Measurements from ENCODE around the gene PTMA. TPM values are rescaled to one million over a fixed set of nuclear protein-coding genes. Genes with fewer than 3 reads are reported as not detected.
A peak's percentile ranks its signal among the peaks of the same experiment; 100 is the strongest.

The PTMA gene
- total RNA-seq, 1 donor from 2014 or later = 1,016 TPM

DNA sequence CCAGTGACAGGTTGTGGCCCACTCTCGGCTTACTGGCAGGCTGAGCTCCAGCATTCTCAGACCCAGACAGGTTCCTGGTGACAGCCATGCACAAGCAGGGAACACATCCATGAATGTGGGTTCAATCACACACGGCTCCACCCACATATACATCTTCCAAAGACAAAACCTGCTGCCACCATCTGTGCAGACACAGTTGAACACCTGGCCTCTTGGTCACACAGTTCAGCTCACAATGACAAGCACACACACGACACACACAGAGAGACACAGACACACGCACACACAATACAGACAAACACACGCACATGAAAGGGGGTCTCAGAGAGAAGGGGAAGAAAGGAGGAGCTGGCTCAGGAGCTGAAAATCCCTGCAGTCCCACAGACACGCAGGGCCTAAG, 32.1 kb upstream of the PTMA start:
- DNase-seq (ENCODE audit: low spot score) = no peak

DNA sequence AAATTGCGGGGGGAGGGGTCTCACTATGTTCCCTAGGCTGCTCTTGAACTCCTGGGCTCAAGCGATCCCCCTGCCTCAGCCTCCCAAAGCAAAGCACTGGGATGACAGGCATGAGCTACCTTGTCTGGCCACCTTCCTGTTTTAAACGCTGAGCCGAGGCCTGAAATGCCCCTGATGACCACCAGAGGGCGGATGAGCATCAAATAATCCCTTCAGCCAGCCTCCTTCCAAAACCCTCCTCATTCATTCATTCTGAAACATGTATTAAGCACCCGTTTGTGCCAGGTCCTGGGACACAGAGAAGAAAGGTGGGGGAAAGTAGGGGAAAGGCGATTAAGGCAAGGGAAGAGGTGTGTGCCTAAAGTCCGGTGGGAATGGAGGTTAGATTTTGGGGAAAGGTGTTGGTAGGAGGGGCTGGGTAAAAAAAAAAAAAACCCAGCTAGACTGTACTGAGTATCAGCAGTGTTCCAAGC, 30.7 kb upstream of the PTMA start:
- peak; percentile 90 for DNase-seq (ENCODE audit: low spot score)

GRCh38 chr2:231679908-231680284, 28.4 kb upstream of the PTMA start:
- DNase-seq (ENCODE audit: low spot score) = no peak

DNA sequence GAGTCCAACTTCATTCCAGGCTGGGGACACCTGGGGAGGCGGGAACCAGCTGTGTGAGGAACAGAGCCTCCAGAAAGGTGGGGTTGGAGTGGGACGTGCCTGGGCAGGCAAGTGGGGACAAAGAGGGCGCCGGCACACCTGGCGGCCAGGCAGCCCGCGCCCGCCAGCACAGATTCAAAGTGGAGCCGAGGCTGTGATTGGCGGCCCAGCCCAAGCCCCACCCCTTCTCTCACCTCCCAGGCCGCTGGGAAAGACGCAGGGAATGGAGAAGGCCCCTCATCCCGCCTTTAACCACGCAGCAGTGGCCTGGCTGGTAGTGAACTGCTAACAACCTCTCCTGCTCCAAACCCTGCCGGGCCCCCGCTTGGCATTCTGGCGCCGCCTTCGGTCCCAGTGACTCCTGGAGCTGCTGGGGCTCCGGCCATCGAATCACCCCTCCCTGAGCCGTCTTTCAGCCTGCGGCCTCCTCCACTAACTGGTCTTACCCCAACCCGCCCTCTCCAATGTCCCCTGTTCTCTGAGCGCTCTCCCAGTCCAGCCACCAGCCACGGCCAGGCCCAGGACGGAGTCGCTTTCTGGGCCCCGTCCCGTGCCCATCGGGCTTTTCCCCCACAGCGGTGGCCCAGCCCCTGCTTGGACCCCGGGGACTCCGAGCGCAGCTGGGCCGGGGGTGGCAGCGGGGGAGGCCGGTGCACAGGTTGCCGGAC, 27.9 kb upstream of the PTMA start:
- DNase-seq (ENCODE audit: low spot score) = no peak

DNA sequence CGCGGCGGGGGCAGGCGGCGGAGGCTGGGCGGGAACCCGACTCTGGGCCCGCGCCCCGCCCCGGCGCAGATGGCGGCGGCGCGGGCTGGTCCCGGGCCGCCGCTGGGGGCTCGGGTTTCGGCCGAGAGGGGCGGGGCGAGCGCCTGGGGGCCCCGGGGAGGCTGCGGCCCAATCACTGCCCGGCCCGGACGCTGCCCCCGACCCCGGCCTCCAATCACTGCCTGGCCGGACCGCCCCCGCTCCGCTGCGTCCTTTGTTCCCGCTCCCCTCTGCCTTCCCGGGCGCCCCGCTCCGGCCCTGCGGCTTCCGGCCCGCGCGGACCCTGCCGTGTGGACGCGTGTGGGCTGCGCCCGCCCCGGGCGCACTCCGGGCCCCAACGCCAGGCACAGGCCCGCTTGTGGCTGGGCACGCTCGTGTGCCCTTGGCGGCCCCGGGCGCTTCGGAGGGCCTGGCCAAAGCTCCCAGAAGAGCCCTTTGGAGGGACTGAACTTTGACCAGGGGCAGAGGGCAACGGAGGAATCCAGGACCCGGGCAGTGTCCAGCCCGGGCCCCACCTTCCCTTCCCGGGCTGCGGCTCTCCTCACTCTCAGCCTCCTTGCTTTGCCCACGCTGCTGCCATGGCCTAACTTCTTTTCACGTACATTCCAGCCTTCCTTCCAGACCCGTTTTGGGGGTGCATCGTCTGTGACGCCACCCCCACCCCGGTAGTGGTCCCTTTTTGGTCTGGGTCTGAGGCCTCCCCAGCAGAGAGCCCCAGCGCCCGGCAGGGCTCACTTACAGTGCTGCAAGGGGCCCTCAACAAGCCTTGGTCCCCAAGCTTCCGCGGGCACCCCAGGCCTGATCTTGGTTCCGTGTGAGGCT, 27.1 kb upstream of the PTMA start:
- DNase-seq (ENCODE audit: low spot score) = peak; percentile 83

GRCh38 chr2:231682603-231683291, 25.6 kb upstream of the PTMA start:
- no peak for DNase-seq (ENCODE audit: low spot score)

DNA sequence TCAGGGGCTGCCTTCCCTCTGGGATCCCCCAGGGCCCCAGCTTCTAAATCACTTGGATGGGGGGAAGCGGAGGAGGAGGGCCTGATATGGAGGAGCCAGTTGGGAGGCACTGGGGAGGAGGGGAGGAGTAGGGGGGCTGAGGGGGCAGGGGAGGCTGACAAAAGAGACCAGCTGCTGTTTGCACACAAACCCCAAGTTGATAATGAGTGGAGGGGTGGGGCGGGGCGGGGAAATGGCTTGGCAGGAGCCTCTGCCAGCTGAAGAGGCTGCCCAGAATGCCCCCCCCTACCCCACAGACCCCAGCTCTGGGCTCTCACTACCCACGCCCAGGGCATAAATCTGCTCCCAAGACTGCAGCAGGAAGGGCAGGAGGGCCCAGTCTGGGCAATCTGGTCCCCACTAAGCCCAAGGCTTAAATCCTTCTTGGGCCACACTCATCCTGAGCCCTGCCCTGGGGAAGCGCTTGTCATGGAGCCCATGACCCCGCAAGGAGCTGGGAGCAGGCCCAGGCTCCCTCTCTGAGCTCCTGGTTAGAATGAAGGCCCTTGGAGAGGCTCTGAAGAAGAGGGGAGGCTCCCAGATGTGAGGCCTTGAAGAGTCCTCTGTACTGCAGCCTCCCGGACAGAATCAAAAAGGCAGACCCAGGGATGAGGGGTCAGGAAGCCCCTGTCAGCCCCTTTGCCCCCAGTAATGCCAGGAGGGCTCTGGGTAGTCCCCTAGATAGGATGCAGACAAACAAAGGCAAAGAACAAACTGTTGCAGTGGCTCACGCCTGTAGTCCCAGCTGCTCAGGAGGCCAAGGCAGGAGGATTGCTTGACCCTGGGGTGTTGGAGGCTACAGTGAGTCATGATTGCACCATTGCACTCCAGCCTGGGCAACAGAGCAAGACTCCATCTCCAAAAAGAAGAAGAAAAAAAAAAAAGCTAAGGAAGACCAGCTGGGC, 24.8 kb upstream of the PTMA start:
- DNase-seq (ENCODE audit: low spot score) = no peak

- DNase-seq (ENCODE audit: low spot score) = no peak
Observed at GRCh38 chr2:231684314-231685223, 23.8 kb upstream of the PTMA start.

DNA sequence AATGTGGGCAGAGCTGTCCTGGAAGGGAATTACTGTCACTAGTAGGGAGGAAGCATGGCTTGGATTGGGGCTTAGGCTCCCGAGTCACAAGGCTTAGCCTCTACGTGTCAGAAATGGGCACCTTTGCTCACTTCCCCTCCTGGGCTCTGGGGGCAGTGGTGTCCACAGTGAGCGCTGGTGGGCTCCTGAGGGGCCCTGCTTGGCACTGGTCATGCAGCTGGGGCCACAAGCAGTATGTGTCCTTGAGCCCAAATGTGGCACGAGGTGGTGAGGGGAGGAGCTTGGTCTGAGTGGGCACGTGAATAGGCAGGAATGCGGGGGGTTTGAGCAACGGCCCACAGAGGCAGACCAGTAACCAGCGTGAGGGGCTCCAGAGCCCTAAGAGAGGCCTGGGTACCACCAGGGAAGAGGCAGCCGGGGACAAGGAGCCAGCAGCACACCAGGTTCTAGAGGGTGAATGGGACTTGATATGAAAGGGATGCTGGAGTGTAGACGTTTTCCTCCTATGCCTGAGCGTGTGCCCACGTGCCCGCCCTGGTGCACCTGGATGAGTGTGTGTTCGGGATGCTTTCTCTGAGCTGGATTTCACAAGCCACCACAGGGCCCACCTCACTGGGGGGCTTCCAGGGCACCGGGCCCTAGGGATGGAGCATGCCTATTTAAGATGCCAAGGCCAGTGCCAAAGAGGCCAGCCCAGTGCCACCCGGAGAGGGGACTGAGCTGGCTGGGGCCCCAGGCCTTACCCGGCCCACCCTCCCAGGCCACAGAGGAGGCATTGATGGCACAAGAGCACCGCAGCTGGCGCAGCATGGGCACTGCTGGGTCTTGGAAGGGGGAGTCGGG, 22.8 kb upstream of the PTMA start:
- no peak for DNase-seq (ENCODE audit: low spot score)

GRCh38 chr2:231686192-231687100, 21.9 kb upstream of the PTMA start:
- no peak for DNase-seq (ENCODE audit: low spot score)

DNA sequence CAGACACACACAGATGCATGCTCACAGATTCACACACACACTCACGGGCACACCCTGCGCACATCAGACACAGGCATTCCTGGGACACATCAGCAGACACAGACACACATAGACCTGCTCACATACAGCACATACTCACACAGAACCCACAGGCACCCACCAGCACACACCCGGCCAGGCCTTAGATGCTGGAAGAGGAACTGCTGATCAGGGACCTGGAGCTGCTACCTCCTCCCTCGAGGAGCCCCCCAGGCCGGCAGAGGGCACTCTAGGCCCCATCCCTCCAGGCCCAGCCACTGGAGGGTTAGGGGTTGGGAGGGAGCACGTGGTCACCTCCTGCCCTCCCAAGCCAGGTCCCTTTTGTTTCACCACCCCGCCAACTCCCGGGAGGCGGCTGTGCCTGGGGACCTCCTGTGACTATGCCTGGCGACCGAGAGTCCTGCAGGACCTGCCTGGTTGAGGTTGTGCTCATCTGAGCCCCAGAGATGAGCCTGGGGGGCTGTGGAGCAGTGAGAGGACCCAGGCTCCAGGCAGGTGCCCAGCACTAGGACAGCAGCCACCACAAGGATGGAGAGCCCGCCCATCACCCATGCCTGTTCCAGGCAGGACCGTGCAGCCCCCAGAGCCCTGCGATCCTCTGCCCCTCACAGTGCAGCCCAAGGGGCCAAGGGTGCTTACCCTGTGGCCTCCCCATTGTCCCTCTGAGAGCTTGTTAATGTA, 21.0 kb upstream of the PTMA start:
- DNase-seq (ENCODE audit: low spot score) = peak; percentile 68

- no peak for DNase-seq (ENCODE audit: low spot score)
Observed at GRCh38 chr2:231687961-231688360, 20.4 kb upstream of the PTMA start.

GRCh38 chr2:231688719-231689118, 19.6 kb upstream of the PTMA start:
- no peak for DNase-seq (ENCODE audit: low spot score)

GRCh38 chr2:231689124-231689893, 19.0 kb upstream of the PTMA start:
- no peak for DNase-seq (ENCODE audit: low spot score)

DNA sequence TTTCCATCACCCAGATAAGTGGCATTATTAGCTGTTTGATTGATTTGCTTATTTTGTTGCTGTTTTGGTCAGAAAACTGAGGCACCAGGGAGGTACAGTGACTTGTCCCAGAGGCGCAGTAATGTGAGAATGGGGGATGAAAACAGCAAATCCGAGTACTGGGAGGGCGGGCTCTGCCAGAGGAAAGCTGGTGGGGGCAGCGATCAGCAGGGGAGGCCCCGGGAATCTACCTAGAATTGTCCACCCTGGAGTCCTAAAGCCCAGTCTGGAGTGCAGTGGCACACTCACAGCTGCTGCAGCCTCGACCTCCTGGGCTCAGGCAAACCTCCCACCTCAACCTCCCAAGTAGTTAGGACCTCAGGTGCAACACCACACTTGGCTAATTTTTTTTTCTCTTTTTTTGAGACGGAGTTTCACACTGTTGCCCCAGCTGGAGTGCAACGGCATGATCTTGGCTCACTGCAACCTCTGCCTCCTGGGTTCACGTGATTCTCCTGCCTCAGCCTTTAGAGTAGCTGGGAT, 17.0 kb upstream of the PTMA start:
- no peak for DNase-seq (ENCODE audit: low spot score)

GRCh38 chr2:231692847-231693246, 15.5 kb upstream of the PTMA start:
- DNase-seq (ENCODE audit: low spot score) = no peak

DNA sequence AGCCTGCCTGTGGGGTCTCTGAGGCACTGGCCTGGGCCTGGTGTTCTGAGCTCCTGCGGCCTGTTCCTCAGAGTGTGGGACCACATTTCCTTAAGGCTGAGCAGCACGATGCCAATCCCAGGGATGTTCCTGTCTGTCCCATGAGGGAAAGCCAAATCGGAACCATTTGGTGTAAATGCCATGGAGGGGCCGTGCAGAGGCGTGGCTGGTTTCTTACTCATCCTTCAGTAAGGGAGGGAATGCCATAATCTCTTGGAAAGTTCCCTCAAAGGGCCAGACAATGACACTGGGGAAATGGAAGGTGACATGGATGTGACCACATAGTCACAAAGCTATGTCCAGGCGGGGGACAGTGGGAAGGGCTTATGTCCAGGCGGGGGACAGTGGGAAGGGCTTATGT, 14.4 kb upstream of the PTMA start:
- no peak for DNase-seq (ENCODE audit: low spot score)
